ENCODE results near the gene S100A2.
A peak's percentile ranks its signal among the peaks of the same experiment; 100 is the strongest.
"Not testable (repeated sequence)": the region's sequence is repeated elsewhere in the genome, so short reads cannot be mapped to it uniquely, and the experiment has no call there.

The S100A2 gene

DNA sequence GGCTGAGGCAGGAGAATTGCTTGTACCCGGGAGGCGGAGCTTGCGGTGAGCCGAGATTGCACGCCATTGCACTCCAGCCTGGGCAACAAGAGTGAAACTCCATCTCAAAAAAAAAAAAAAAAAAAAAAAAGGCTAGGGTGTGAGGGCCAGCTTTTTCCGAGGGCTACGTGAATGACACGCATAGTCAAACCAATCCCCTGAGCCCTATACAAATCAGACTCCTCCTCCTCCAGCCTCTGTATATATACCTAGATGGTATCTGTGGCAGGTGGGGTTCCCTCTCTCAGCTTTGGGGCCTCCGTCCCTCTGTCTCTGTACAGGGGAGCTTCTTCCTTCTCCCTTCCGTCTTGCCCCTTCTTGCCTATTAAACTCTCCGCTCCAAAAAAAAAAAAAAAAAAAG, 40.5 kb upstream of the S100A2 start:
- H3K27me3 Mint-ChIP-seq: no peaks in the 10 kb centered on the region
- H3K4me1 Mint-ChIP-seq: peaks cover 12% of the 10 kb centered on the region
- no peak overlapping the region for H3K4me3 Mint-ChIP-seq
- DNase-seq (no peak), ATAC-seq (no peak)
- H3K27ac Mint-ChIP-seq: no peak overlapping the region
- H3K9me3 Mint-ChIP-seq: no peaks in the 10 kb centered on the region

- DNase-seq (no peak), ATAC-seq (no peak)
- H3K27me3 Mint-ChIP-seq: no peaks in the 10 kb centered on the region
- H3K4me1 Mint-ChIP-seq: peaks cover 24% of the 10 kb centered on the region
- H3K27ac Mint-ChIP-seq: no peak overlapping the region
- no peaks in the 10 kb centered on the region for H3K9me3 Mint-ChIP-seq
- H3K4me3 Mint-ChIP-seq: no peak overlapping the region
Measured at GRCh38 chr1:153602749-153603148, 37.1 kb upstream of the S100A2 start.

- Mint-ChIP-seq H3K4me3 (no peak overlapping the region), H3K9me3 (no peaks in the 10 kb centered on the region), H3K4me1 (peaks cover 28% of the 10 kb centered on the region), H3K27ac (no peak overlapping the region), H3K27me3 (no peaks in the 10 kb centered on the region)
- DNase-seq (no peak), ATAC-seq (no peak)
Measured at GRCh38 chr1:153599847-153600246, 34.2 kb upstream of the S100A2 start.

- ATAC-seq: peak; percentile 91
- Mint-ChIP-seq H3K27me3 (no peaks in the 10 kb centered on the region), H3K4me3 (peak overlapping the region in 1 of 2 donors; percentile 53), H3K27ac (peak overlapping the region; percentile 17 to 36), H3K4me1 (peaks cover 28% of the 10 kb centered on the region), H3K9me3 (no peaks in the 10 kb centered on the region)
- DNase-seq: peak in 1 of 2 donors; percentile 12
Measured at GRCh38 chr1:153598309-153599172, 32.9 kb upstream of the S100A2 start.

DNA sequence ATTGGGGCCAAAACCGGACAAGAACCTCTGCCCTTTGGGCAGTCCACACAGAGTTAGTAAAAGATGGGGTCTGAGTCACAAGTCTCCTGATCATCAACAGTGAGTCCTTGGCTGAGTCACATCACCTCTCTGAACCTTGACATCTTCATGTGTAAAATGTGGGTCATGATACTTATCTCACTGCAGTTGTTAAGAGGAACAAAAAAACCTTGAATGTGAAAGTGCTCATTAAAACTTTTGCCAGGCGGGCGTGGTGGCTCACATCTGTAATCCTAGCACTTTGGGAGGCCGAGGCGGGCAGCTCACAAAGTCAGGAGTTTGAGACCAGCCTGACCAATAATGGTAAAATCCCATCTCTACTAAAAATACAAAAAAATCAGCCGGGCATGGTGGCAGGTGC, 31.6 kb upstream of the S100A2 start:
- H3K27me3 Mint-ChIP-seq: no peaks in the 10 kb centered on the region
- peaks cover 21% of the 10 kb centered on the region for H3K4me1 Mint-ChIP-seq
- ATAC-seq (peak; percentile 46), DNase-seq (no peak)
- no peak overlapping the region for H3K4me3 Mint-ChIP-seq
- peak overlapping the region in 1 of 2 donors; percentile 36 for H3K27ac Mint-ChIP-seq
- H3K9me3 Mint-ChIP-seq: no peaks in the 10 kb centered on the region

- Mint-ChIP-seq H3K27ac (no peak overlapping the region), H3K4me1 (peaks cover 4% of the 10 kb centered on the region), H3K4me3 (no peak overlapping the region), H3K27me3 (no peaks in the 10 kb centered on the region), H3K9me3 (no peaks in the 10 kb centered on the region)
- ATAC-seq (no peak), DNase-seq (no peak)
Measured at GRCh38 chr1:153592748-153593147, 27.1 kb upstream of the S100A2 start.

DNA sequence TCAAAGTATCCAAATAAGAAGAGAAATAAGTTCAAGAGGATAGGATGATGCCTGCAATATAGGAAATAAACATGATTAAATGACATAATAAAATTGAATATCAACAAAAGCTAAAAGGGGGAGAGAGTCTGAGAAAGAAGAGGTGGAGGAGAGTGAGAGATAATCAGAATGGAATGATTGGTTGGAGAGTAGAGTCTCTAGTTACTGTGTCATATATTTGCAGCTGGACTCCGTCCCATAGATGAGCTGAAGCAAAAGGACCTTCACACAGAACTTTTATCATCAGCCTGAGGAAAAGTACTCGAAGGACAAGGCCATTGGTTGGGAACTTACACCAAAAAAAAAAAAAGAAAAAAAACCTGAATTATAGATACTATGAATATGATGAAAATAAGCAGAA, 22.8 kb upstream of the S100A2 start:
- Mint-ChIP-seq H3K27ac (no peak overlapping the region), H3K4me1 (no peaks in the 10 kb centered on the region), H3K9me3 (no peaks in the 10 kb centered on the region), H3K4me3 (no peak overlapping the region), H3K27me3 (peaks cover 18% of the 10 kb centered on the region)
- ATAC-seq (no peak), DNase-seq (no peak)

DNA sequence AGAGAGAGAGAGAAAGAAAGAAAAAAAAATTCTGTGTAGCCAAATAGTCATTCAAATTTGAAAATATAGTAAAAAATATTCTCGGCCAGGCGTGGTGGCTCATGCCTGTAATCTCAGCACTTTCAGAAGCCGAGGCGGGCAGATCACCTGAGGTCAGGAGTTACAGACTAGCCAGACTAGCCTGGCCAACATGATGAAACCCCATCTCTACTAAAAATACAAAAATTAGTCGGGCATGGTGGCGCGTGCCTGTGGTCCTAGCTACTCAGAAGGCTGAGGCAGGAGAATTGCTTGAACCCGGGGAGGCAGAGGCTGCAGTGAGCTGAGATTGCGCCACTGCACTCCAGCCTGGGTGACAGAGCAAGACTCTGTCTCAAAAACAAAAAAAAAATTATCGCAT, 22.4 kb upstream of the S100A2 start:
- not testable (repeated sequence) for H3K27ac Mint-ChIP-seq, DNase-seq, ATAC-seq, H3K4me1 Mint-ChIP-seq, H3K9me3 Mint-ChIP-seq, H3K4me3 Mint-ChIP-seq
- H3K27me3 Mint-ChIP-seq: peaks cover 18% of the 10 kb centered on the region

DNA sequence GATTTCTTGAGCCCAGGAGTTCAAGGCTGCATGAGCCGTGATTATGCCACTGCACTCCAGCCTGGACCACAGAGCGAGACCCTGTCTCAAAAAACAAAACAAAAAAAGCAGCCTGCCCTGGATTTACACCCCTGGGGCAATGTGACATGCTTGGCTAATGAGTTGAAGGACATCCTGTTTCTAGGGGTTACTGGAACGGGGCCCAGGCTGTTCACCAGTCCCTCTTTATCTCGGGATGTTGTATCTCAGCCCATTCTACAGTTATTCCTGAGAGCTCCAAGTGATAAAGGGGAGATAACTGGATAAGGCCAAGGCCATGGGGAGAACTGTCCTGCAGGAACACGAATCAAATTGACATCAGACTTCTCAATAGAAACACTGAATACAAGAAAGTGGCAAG, 21.7 kb upstream of the S100A2 start:
- H3K4me1 Mint-ChIP-seq: no peaks in the 10 kb centered on the region
- no peaks in the 10 kb centered on the region for H3K9me3 Mint-ChIP-seq
- ATAC-seq (no peak), DNase-seq (no peak)
- no peak overlapping the region for H3K4me3 Mint-ChIP-seq
- H3K27ac Mint-ChIP-seq: no peak overlapping the region
- peaks cover 18% of the 10 kb centered on the region for H3K27me3 Mint-ChIP-seq

- H3K9me3 Mint-ChIP-seq: no peaks in the 10 kb centered on the region
- no peaks in the 10 kb centered on the region for H3K4me1 Mint-ChIP-seq
- peaks cover 18% of the 10 kb centered on the region for H3K27me3 Mint-ChIP-seq
- no peak for DNase-seq
- peak overlapping the region in 1 of 2 donors; percentile 9 for H3K27ac Mint-ChIP-seq
- no peak for ATAC-seq
- no peak overlapping the region for H3K4me3 Mint-ChIP-seq
Measured at GRCh38 chr1:153586347-153586746, 20.7 kb upstream of the S100A2 start.

DNA sequence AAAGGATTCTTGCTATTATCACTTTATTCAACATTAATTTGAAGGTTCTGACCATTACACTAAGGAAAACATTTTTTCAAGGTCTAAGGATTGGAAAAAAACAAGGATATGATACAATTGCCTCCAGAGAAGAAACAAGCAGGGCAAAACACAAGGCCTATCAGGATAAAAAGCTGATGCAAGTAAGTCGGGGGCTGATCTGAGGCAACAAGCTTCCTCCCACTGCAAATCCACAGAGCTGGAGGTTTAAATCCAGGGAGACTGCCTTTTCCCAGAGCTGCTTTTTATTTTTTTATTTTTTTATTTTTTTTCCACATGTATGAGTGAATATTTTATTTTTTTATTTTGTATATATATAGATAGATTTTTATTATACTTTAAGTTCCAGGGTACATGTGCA, 19.4 kb upstream of the S100A2 start:
- Mint-ChIP-seq H3K27ac (no peak overlapping the region), H3K9me3 (no peaks in the 10 kb centered on the region), H3K4me3 (no peak overlapping the region), H3K4me1 (no peaks in the 10 kb centered on the region), H3K27me3 (peaks cover 18% of the 10 kb centered on the region)
- DNase-seq: no peak
- ATAC-seq: no peak

GRCh38 chr1:153583976-153584375, 18.3 kb upstream of the S100A2 start:
- ATAC-seq (no peak), DNase-seq (no peak)
- Mint-ChIP-seq H3K27me3 (peaks cover 24% of the 10 kb centered on the region), H3K4me3 (no peak overlapping the region), H3K4me1 (no peaks in the 10 kb centered on the region), H3K9me3 (no peaks in the 10 kb centered on the region), H3K27ac (no peak overlapping the region)

- not testable (repeated sequence) for H3K27ac Mint-ChIP-seq, H3K4me3 Mint-ChIP-seq, ATAC-seq, H3K4me1 Mint-ChIP-seq, H3K9me3 Mint-ChIP-seq, DNase-seq
- peaks cover 28% of the 10 kb centered on the region for H3K27me3 Mint-ChIP-seq
Measured at GRCh38 chr1:153583514-153583913, 17.9 kb upstream of the S100A2 start.

- H3K4me1 Mint-ChIP-seq, H3K4me3 Mint-ChIP-seq, ATAC-seq, H3K9me3 Mint-ChIP-seq, H3K27ac Mint-ChIP-seq, DNase-seq: not testable (repeated sequence)
- H3K27me3 Mint-ChIP-seq: peaks cover 35% of the 10 kb centered on the region
Measured at GRCh38 chr1:153582836-153583235, 17.2 kb upstream of the S100A2 start.

GRCh38 chr1:153578936-153579335, 13.3 kb upstream of the S100A2 start:
- Mint-ChIP-seq H3K4me1 (no peaks in the 10 kb centered on the region), H3K4me3 (no peak overlapping the region), H3K27me3 (peaks cover 35% of the 10 kb centered on the region), H3K9me3 (no peaks in the 10 kb centered on the region), H3K27ac (no peak overlapping the region)
- DNase-seq (no peak), ATAC-seq (no peak)

- Mint-ChIP-seq H3K27me3 (peaks cover 35% of the 10 kb centered on the region), H3K27ac (no peak overlapping the region), H3K4me3 (no peak overlapping the region), H3K9me3 (no peaks in the 10 kb centered on the region), H3K4me1 (peaks cover 2% of the 10 kb centered on the region)
- DNase-seq (no peak), ATAC-seq (no peak)
Measured at GRCh38 chr1:153578490-153578889, 12.8 kb upstream of the S100A2 start.

- Mint-ChIP-seq H3K4me1 (peaks cover 11% of the 10 kb centered on the region), H3K27me3 (peaks cover 35% of the 10 kb centered on the region), H3K27ac (peak overlapping the region in 1 of 2 donors; percentile 6), H3K9me3 (no peaks in the 10 kb centered on the region), H3K4me3 (no peak overlapping the region)
- no peak for DNase-seq
- no peak for ATAC-seq
Measured at GRCh38 chr1:153577624-153578051, 12.0 kb upstream of the S100A2 start.

Measured in stimulated activated naive CD8-positive, alpha-beta T cell treated with anti-CD3 and anti-CD28 coated beads, Interleukin-15, amount 100 ng/mL, for 72 hours (primary cell).